HG02610 (cell line): ENCODE results near the gene TSPAN4.

Experiments
- ATAC-seq: cut with Tn5 transposase; IDR thresholded peaks from one replicate; pipeline ENCODE4 v1.9.1; 2021; ENCODE audit warnings: mild to moderate bottlenecking, moderate library complexity; ENCODE audit not compliant: unreplicated experiment

TSPAN4 gene

DNA sequence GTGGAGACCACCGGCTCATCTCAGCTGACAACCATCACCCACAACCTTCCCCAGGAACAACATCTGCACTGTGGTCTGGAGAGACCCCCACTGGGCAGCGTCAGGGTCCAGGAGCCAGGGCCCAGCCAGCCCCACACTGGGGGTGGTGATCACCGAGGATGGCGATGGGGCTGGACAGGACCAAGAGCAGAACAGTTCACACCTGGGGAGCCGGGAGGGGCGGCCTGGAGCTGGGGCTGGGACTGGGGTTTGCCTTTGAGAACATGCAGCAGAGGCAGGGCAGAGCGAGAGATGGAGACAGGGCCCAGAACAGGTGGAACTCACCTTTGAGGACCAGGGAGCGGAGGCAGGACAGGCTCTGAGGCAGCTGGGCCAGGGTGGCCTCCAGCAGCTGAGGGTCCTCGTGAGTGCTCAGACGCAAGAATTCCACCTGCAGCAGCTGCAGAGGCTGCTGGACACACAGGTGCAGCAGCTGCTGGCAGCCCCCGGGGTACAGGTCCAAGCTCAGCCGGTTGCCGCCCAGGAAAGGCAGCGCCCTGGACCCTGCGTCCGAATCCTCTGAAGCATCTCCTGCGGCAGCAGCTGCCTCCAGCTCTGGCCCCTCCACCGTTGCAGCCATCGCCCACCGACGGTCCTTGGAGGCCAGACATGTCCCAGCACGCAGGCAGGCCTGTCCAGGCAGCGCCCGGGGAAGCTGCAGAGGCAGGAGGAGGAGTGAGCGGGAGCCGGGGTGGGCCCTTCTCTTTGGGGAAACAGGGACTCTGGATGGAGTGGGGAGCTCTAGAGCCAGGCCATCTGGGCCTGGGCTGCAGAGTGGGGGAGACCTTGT, 38.7 kb upstream of the TSPAN4 start:
- no peak for ATAC-seq

GRCh38 chr11:804599-804964, 38.1 kb upstream of the TSPAN4 start:
- ATAC-seq = no peak

GRCh38 chr11:808427-809286, 34.0 kb upstream of the TSPAN4 start:
- no peak for ATAC-seq

GRCh38 chr11:809287-810039, 33.2 kb upstream of the TSPAN4 start, which contains the start of gene RPLP2:
TSS of gene RPLP2 (plus strand) at chr11:809967. CDS start at chr11:810235, 268 bp downstream.
- ATAC-seq = peak; percentile 75

GRCh38 chr11:810040-810567, 32.5 kb upstream of the TSPAN4 start:
- ATAC-seq = no peak

- ATAC-seq = no peak
These were observed 31.0 kb upstream of the TSPAN4 start for GRCh38 chr11:811446-812245.

GRCh38 chr11:812390-812789, 30.3 kb upstream of the TSPAN4 start:
- ATAC-seq = no peak

DNA sequence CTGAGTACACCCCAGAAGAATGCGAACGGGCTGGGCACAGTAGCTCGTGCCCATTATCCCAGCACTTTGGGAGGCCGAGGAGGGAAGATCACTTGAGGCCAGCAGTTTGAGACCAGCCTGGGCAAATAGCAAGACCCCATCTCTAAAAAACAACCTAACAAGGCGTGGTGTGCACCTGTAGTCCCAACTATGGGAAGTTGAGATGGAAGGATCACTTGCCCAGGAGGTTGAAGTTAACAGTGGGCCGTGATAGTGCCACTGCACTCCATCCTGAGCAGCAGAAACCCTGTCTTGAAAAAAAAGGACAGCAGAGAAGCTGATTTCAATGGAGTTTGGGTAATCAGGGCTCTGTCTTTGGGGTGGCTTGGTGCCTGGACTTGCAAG, 29.6 kb upstream of the TSPAN4 start:
- ATAC-seq = no peak

DNA sequence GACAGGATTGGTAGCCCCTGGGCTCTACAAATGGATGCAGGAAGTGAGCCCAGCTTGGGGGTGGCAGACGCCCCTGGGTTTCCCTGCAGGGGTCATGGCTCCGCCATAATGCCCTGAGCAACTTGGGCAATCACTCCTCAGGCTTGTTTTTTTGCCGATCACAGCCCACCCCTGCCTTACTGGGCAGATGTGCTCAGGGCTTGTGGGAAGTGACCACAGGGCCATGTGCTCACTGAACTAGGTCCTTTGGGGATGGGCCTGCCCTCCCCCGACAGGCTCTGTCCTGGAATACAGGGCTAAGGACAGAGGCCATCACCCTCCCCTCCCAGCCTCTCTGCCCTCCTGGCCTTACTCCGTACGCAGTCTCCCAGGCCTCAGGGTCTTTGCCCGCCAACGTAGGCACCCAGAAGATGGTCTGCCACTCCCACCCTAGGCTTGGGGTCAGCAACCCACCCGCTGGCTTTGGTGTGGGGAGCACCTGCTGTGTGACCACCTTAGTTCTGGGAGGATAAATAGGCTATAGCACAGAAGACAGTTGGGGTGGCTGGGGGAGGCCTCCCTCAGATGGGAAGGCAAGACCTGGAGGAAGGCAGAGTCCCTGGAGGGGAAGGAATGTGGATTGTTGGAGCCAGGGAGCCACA, 29.1 kb upstream of the TSPAN4 start:
- no peak for ATAC-seq

DNA sequence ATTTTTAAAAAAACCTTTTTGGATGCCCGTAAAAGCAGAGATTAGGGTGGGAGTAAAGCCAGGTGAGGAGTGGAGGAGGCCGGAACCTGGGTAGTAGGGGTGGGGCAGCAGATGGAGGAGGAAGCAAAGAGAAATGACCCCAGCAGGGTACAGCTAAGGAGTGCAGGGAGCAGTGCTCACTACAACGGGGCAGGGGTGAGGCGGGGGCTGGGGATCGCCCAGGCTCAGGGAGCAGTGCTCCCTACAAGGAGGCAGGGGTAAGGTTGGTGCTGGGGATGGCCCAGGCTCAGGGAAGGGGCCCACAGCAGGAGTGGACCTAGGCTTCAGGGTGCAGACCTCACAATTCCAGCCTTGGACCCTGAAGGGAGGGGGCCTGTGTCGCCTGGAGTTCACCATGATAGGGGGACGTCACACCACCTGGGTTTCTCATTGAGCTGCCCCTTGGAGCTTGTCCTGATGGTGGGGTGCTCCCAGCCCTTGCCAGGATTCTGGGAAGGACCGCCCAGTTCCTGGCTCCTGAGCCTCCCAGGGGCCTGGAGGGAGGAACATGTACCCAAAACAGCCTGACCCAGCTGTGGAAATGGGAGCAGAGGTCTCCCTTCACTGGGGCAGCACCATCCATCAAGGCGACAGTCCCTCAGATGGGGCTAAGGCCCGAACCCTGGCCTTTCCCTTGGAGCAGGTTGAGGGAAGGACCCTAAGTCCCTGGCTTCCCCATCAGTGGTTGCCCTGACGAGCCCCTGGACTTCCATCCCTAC, 26.8 kb upstream of the TSPAN4 start:
- no peak for ATAC-seq

DNA sequence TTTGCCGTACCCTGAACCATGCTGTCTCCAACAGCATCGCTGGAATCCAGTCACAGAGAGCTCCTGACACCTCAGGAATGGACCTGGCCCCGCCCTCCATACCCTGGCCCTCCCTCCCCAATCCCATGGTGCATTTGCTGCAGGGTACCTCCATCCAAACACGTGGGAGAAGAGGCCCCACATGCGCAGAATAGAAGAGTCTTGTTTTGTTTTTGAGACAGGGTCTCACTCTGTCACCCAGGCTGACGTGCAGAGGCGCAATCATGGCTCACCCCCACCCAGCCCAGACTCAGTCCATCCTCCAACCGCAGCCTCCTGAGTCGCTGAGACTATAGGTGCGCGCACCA, 26.2 kb upstream of the TSPAN4 start:
- no peak for ATAC-seq

GRCh38 chr11:818396-819128, 24.1 kb upstream of the TSPAN4 start, which contains the start of gene PNPLA2:
TSS of gene PNPLA2 (plus strand) at chr11:818914. CDS start at chr11:819719, 805 bp downstream.
- ATAC-seq = no peak

DNA sequence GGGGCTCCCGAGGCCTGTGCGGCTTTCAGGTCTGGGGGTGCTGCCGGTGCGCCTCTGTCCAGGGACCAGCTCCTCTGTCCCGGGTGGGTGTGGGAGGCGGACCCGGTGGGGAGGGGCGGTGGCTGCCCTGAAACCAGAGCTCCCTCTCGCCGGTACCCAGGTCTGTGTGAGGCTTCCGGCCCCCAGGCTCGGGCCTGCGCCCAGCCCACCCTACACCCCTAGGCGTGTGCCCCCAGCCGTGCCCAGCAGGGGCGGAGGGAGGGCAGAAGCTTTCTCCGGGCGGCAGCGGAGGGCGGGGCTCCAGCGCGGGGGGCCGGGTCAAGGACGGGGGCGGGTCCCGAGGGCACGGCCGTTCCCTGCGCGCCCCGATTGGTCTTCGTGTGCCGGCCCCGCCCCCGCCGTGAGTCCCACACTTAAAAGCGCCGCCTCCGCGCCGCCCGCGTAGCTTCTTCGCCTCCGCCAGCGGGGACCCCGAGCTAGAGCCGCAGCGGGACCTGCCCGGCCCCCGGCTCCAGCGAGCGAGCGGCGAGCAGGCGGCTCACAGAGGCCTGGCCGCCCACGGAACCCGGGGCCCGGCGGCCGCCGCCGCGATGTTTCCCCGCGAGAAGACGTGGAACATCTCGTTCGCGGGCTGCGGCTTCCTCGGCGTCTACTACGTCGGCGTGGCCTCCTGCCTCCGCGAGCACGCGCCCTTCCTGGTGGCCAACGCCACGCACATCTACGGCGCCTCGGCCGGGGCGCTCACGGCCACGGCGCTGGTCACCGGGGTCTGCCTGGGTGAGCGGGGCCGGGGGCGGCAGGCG, 23.3 kb upstream of the TSPAN4 start:
- ATAC-seq = peak; percentile 62

DNA sequence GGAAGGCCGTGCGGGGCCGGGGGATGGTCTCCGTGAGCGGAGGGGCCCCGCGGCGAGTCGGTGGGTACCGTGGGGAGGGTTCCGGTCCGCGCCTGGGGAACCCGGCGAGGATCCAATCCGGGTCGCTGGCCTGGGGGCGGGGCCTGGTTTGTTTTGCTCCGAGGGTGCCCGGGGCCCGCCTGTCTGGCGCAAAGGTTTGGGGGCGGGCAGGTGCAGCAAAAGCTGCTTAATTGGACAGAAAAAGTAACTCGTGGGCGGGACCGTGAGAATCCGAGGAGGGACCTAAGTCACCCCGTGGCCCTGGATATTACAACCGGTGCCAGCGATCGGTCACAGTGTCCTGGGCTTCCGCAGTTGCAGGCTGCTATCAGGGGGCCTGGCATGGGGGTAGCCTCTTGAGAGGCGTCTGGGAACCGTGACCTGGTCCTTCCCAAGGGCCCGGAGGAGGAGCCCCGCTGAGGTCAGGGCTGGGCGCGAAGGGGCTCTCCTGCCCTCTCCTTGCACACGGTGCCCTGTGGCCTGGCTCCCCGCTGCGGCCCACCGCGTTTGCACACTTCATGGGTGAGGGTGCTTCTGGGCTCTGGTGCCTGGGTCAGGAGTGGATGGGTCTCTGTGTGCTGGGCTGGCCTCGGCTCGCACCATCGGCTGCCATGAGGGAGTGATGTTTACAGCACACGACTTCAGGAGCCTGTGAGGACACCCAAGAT, 22.6 kb upstream of the TSPAN4 start:
- peak; percentile 55 for ATAC-seq

GRCh38 chr11:820655-821511, 21.8 kb upstream of the TSPAN4 start:
- ATAC-seq = no peak
